ENCODE data around the gene MAJIN.

- no peak for TF ChIP-seq CTCF (IDR thresholded peaks at IDR 0.05; ENCODE audit: poor library complexity)
- TF ChIP-seq EZH2 (IDR thresholded peaks at IDR 0.05; ENCODE audit: borderline replicate concordance) = no peak
- no peak for TF ChIP-seq EZH2phosphoT487 (IDR thresholded peaks at IDR 0.05; ENCODE audit: low read depth, severe bottlenecking, unreplicated experiment)
Measured at GRCh38 chr11:64926689-64927088, 45.2 kb downstream of the MAJIN start.

Data from hepatocyte (in vitro differentiated cells).